ENCODE measurements around the gene EME1. TPM values are rescaled to one million over a fixed set of nuclear protein-coding genes. Genes with fewer than 3 reads are reported as not detected.

Gene EME1
- total and polyA plus RNA-seq, 2 donors (not counting 3 experiments of a cell fraction or from before 2014, with no cell fraction given) = 5.6 to 9.1 TPM

- no peak overlapping the region for H3K4me2 ChIP-seq (ENCODE audit: insufficient read depth, low read length)
These were observed 49.7 kb downstream of the EME1 start for GRCh38 chr17:50422738-50423137.

More at GRCh38 chr17:50422738-50423137, 49.7 kb downstream of the EME1 start:
- Histone ChIP-seq H3K79me2 (ENCODE audit: control insufficient read depth, insufficient read depth, low read length) (no peaks in the 10 kb centered on the region), H3K4me3 (replicated peaks in 1 of 3; ENCODE audit: insufficient read depth in 1 of 3, low read depth in 1 of 3, low read length in 3 of 3) (no peak overlapping the region), H3K36me3 (ENCODE audit: control insufficient read depth in 2 of 2, extremely low read depth in 1 of 2, insufficient read depth in 2 of 2, low read length in 2 of 2) (no peaks in the 10 kb centered on the region), H3K9me1 (replicated peaks; ENCODE audit: control insufficient read depth, extremely low read depth, insufficient read depth, low read length) (no peaks in the 10 kb centered on the region), H3K27ac (ENCODE audit: insufficient read depth, low read depth, low read length) (no peak overlapping the region), H3K4me1 (ENCODE audit: control insufficient read depth, extremely low read depth, insufficient read depth, low read length) (peaks cover 41% of the 10 kb centered on the region), H2AFZ (ENCODE audit: low read depth, low read length) (no peak overlapping the region), H3K27me3 (ENCODE audit: control insufficient read depth in 2 of 2, insufficient read depth in 2 of 2, low read length in 2 of 2) (no peaks in the 10 kb centered on the region), H3K9me3 (replicated peaks; ENCODE audit: control insufficient read depth, insufficient read depth, low read length) (no peaks in the 10 kb centered on the region), H3K9ac (replicated peaks; ENCODE audit: extremely low read depth, insufficient read depth, low read length) (no peak overlapping the region), H4K20me1 (replicated peaks; ENCODE audit: control insufficient read depth, extremely low read depth, insufficient read depth, low read length) (no peaks in the 10 kb centered on the region)
- dilution Hi-C loops (cut with MboI; ENCODE audit: extremely low pct_ligation_motif_present, low sequenced_read_pairs) (no loop called here), intact Hi-C loops (cut with micrococcal nuclease) (no loop called here)
- ChIA-PET CTCF (interaction anchor here (1.7 to 2.4 kb wide), 2 partner anchors 24 to 25 kb away, joined by 7 to 21 read pairs; partner anchors contain the start of gene LRRC59), POLR2A (no interaction called here)
- DNase-seq (ENCODE audit: low read depth, low spot score) = no peak
- no TSS peak for BruUV-seq (replicated peaks)
- no peak for FAIRE-seq
- TF ChIP-seq MYC (IDR thresholded peaks at IDR 0.05; ENCODE audit: low read depth, low read length) = no peak
- TF ChIP-seq EZH2 (IDR thresholded peaks at IDR 0.05; ENCODE audit: borderline replicate concordance, low read depth, low read length, severe bottlenecking) = no peak
- no peak for TF ChIP-seq POLR2AphosphoS5 (IDR thresholded peaks at IDR 0.05; ENCODE audit: insufficient read depth, low read depth, low read length)
- TF ChIP-seq JUN (IDR thresholded peaks at IDR 0.05; ENCODE audit: borderline replicate concordance, insufficient read depth, insufficient read length, low read depth) = no peak
- TF ChIP-seq MAX (IDR thresholded peaks at IDR 0.05; ENCODE audit: insufficient read depth, insufficient read length) = no peak
- TF ChIP-seq GATA2 (IDR thresholded peaks at IDR 0.05; ENCODE audit: insufficient read depth, insufficient read length, low read depth, low read length) = no peak
- TF ChIP-seq POLR2A (IDR thresholded peaks at IDR 0.05; ENCODE audit: low read depth, low read length) = no peak
- TF ChIP-seq CTCF (IDR thresholded peaks at IDR 0.05; ENCODE audit: extremely low read depth in 1 of 2, insufficient read depth in 1 of 2, low read depth in 1 of 2, low read length in 2 of 2) = no peak
- no peak for TF ChIP-seq FOS (IDR thresholded peaks at IDR 0.05; ENCODE audit: borderline replicate concordance, insufficient read depth, low read length)
